ENCODE measurements around the gene G3BP1. TPM values are rescaled to one million over a fixed set of nuclear protein-coding genes. Genes with fewer than 3 reads are reported as not detected.

G3BP1 gene
- total RNA-seq, 1 experiment from 2014 or later = 290 TPM

- Histone ChIP-seq H3K36me3 (ENCODE audit: control insufficient read depth, insufficient read depth, low read length) (peaks cover 9% of the 10 kb centered on the region; the same call in 1 of the 2 replicates), H3K4me3 (ENCODE audit: low read depth in 2 of 2, low read length in 2 of 2) (no peak overlapping the region), H3K4me1 (ENCODE audit: control insufficient read depth, insufficient read depth, low read length) (peaks cover 41% of the 10 kb centered on the region), H3K9me3 (ENCODE audit: control insufficient read depth, insufficient read depth, low read depth, low read length) (no peaks in the 10 kb centered on the region), H3K27me3 (ENCODE audit: control insufficient read depth, insufficient read depth, low read length) (no peaks in the 10 kb centered on the region), H3K27ac (ENCODE audit: low read length) (no peak overlapping the region)
- no peak for ATAC-seq
- no peak for DNase-seq (ENCODE audit: low read depth, low spot score)
- no TSS peak for BruUV-seq (replicated peaks)
- intact Hi-C loops (cut with micrococcal nuclease; ENCODE audit: unreplicated experiment) = no loop called here
- TF ChIP-seq TCF7L2 (IDR thresholded peaks at IDR 0.05; ENCODE audit: low read depth, low read length) (no peak), POLR2AphosphoS5 (IDR thresholded peaks at IDR 0.05; ENCODE audit: low read depth, low read length) (no peak), SIN3A (IDR thresholded peaks at IDR 0.05; ENCODE audit: borderline replicate concordance, insufficient read depth, low read depth, low read length) (no peak)
- TF ChIP-seq, protein P1, sequence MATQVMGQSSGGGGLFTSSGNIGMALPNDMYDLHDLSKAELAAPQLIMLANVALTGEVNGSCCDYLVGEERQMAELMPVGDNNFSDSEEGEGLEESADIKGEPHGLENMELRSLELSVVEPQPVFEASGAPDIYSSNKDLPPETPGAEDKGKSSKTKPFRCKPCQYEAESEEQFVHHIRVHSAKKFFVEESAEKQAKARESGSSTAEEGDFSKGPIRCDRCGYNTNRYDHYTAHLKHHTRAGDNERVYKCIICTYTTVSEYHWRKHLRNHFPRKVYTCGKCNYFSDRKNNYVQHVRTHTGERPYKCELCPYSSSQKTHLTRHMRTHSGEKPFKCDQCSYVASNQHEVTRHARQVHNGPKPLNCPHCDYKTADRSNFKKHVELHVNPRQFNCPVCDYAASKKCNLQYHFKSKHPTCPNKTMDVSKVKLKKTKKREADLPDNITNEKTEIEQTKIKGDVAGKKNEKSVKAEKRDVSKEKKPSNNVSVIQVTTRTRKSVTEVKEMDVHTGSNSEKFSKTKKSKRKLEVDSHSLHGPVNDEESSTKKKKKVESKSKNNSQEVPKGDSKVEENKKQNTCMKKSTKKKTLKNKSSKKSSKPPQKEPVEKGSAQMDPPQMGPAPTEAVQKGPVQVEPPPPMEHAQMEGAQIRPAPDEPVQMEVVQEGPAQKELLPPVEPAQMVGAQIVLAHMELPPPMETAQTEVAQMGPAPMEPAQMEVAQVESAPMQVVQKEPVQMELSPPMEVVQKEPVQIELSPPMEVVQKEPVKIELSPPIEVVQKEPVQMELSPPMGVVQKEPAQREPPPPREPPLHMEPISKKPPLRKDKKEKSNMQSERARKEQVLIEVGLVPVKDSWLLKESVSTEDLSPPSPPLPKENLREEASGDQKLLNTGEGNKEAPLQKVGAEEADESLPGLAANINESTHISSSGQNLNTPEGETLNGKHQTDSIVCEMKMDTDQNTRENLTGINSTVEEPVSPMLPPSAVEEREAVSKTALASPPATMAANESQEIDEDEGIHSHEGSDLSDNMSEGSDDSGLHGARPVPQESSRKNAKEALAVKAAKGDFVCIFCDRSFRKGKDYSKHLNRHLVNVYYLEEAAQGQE (IDR thresholded peaks at IDR 0.05; ENCODE audit: insufficient read depth in 1 of 2, low read depth in 2 of 2, low read length in 1 of 2) = no peak
- TF ChIP-seq, protein P2, sequence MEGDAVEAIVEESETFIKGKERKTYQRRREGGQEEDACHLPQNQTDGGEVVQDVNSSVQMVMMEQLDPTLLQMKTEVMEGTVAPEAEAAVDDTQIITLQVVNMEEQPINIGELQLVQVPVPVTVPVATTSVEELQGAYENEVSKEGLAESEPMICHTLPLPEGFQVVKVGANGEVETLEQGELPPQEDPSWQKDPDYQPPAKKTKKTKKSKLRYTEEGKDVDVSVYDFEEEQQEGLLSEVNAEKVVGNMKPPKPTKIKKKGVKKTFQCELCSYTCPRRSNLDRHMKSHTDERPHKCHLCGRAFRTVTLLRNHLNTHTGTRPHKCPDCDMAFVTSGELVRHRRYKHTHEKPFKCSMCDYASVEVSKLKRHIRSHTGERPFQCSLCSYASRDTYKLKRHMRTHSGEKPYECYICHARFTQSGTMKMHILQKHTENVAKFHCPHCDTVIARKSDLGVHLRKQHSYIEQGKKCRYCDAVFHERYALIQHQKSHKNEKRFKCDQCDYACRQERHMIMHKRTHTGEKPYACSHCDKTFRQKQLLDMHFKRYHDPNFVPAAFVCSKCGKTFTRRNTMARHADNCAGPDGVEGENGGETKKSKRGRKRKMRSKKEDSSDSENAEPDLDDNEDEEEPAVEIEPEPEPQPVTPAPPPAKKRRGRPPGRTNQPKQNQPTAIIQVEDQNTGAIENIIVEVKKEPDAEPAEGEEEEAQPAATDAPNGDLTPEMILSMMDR (IDR thresholded peaks at IDR 0.05) = no peak
- ChIA-PET CTCF (no interaction called here), POLR2A (no interaction called here)
- in situ Hi-C loops (cut with HindIII; ENCODE audit: low pct_unique_long_range_greater_than_20kb, low sequenced_read_pairs) = no loop called here
Observed at GRCh38 chr5:151779531-151780125, 7.9 kb downstream of the G3BP1 start.

- DNase-seq (ENCODE audit: low read depth, low spot score) = no peak
- TF ChIP-seq TCF7L2 (IDR thresholded peaks at IDR 0.05; ENCODE audit: low read depth, low read length) (no peak), POLR2AphosphoS5 (IDR thresholded peaks at IDR 0.05; ENCODE audit: low read depth, low read length) (no peak), SIN3A (IDR thresholded peaks at IDR 0.05; ENCODE audit: borderline replicate concordance, insufficient read depth, low read depth, low read length) (no peak)
- TF ChIP-seq, protein P2 (IDR thresholded peaks at IDR 0.05) = no peak
- TF ChIP-seq, protein P1 (IDR thresholded peaks at IDR 0.05; ENCODE audit: insufficient read depth in 1 of 2, low read depth in 2 of 2, low read length in 1 of 2) = no peak
- Histone ChIP-seq H3K27ac (ENCODE audit: low read length) (no peak overlapping the region), H3K4me1 (ENCODE audit: control insufficient read depth, insufficient read depth, low read length) (peaks cover 38% of the 10 kb centered on the region), H3K9me3 (ENCODE audit: control insufficient read depth, insufficient read depth, low read depth, low read length) (no peaks in the 10 kb centered on the region), H3K36me3 (ENCODE audit: control insufficient read depth, insufficient read depth, low read length) (peaks cover 9% of the 10 kb centered on the region; the same call in 1 of the 2 replicates), H3K27me3 (ENCODE audit: control insufficient read depth, insufficient read depth, low read length) (no peaks in the 10 kb centered on the region), H3K4me3 (ENCODE audit: low read depth in 2 of 2, low read length in 2 of 2) (no peak overlapping the region)
- in situ Hi-C loops (cut with HindIII; ENCODE audit: low pct_unique_long_range_greater_than_20kb, low sequenced_read_pairs) = no loop called here
- ATAC-seq = no peak
- CTCF ChIA-PET = no interaction called here
- POLR2A ChIA-PET = no interaction called here
- intact Hi-C loops (cut with micrococcal nuclease; ENCODE audit: unreplicated experiment) = no loop called here
- no TSS peak for BruUV-seq (replicated peaks)
Observed at GRCh38 chr5:151780348-151780747, 8.6 kb downstream of the G3BP1 start.

Measured in Panc1 (cell line).